ENCODE results near the gene FBP2. TPM values are rescaled to one million over a fixed set of nuclear protein-coding genes. Genes with fewer than 3 reads are reported as not detected.

The FBP2 gene
- total and polyA plus RNA-seq, 2 of the 8 experiments (the other 6 are each of a cell fraction or from before 2014, with no cell fraction given): not detected

DNA sequence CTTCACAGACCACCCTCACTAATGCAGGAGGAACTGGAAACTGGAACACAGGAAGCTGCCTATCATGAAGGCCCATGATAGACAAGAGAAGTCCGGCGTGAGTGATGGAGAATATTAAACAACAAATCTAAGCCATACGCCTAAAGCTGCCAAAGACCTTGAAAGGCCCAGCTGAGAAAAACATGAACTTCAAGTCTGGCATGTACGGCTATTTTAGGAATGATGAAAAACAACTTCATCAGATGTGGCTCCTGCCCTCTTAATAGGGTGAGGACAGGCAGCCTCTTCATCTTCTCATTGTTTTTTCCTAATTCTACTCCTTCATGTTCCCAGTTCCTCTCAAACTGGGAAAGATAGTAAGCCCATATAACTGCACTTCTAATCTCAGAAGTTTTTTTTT is 25.4 kb upstream of the FBP2 start:
- Histone ChIP-seq H2BK5ac (ENCODE audit: low read depth, low read length) (no peak overlapping the region), H4K8ac (ENCODE audit: extremely low read depth, insufficient read depth, low read length) (no peak overlapping the region), H3K56ac (replicated peaks; ENCODE audit: insufficient read length, low read depth, low read length) (no peak overlapping the region), H2BK12ac (ENCODE audit: low read depth, low read length) (no peak overlapping the region), H4K5ac (ENCODE audit: insufficient read length, low read depth, low read length) (no peak overlapping the region), H2BK120ac (replicated peaks; ENCODE audit: low read depth, low read length) (no peak overlapping the region), H3K14ac (ENCODE audit: insufficient read length) (no peak overlapping the region), H3K4me1 (replicated peaks in 1 of 4; ENCODE audit: control insufficient read depth in 3 of 4, insufficient read depth in 4 of 4, low read length in 3 of 4) (no peaks in the 10 kb centered on the region), H2BK20ac (ENCODE audit: low read length) (no peak overlapping the region), H3K9me3 (ENCODE audit: insufficient read depth in 2 of 2, low read depth in 1 of 2, low read length in 1 of 2) (no peaks in the 10 kb centered on the region), H4K91ac (replicated peaks; ENCODE audit: insufficient read length, low read length) (no peak overlapping the region), H3K36me3 (ENCODE audit: control insufficient read depth in 2 of 4, insufficient read depth in 4 of 4, low read length in 3 of 4) (no peaks in the 10 kb centered on the region), H3K18ac (ENCODE audit: extremely low read depth, low read length) (no peak overlapping the region), H3K4me3 (ENCODE audit: extremely low read depth in 1 of 4, insufficient read depth in 2 of 4, low read depth in 3 of 4, low read length in 4 of 4) (no peak overlapping the region), H3K27me3 (replicated peaks in 1 of 4; ENCODE audit: control insufficient read depth in 3 of 4, extremely low read depth in 1 of 4, insufficient read depth in 3 of 4, low read length in 3 of 4) (no peaks in the 10 kb centered on the region), H3K23me2 (ENCODE audit: low read depth, low read length) (no peaks in the 10 kb centered on the region), H3K23ac (ENCODE audit: insufficient read length) (no peak overlapping the region), H3K27ac (ENCODE audit: low read depth, low read length) (no peak overlapping the region), H3K4ac (replicated peaks; ENCODE audit: insufficient read length, low read depth, low read length) (no peak overlapping the region), H3K9ac (replicated peaks in 1 of 4; ENCODE audit: extremely low read depth in 1 of 4, low read depth in 3 of 4, low read length in 3 of 4) (no peak overlapping the region), H3K4me2 (ENCODE audit: insufficient read depth in 1 of 2, low read depth in 2 of 2, low read length in 2 of 2) (no peak overlapping the region), H3K79me2 (ENCODE audit: control insufficient read depth in 1 of 2, insufficient read depth in 2 of 2, low read length in 2 of 2) (no peaks in the 10 kb centered on the region), H2AK5ac (ENCODE audit: low read depth, low read length) (no peak overlapping the region), H4K20me1 (replicated peaks in 1 of 2; ENCODE audit: control insufficient read depth in 1 of 2, insufficient read depth in 2 of 2, low read length in 2 of 2) (no peaks in the 10 kb centered on the region), H2BK15ac (ENCODE audit: low read length) (no peak overlapping the region), H2AFZ (ENCODE audit: low read length) (no peak overlapping the region), H3K79me1 (ENCODE audit: low read depth, low read length) (no peaks in the 10 kb centered on the region)
- WGBS, 2 experiments (ENCODE audit: extremely low coverage in 1 of 2, insufficient coverage in 1 of 2, insufficient read length in 1 of 2, insufficient replicate concordance in 2 of 2, low coverage in 1 of 2, low lambda C conversion rate in 2 of 2, missing lambda C conversion rate in 1 of 2): 85% methylated on average over 4 of the region's 4 CpGs; no CpG with 5 or more reads in 1 of the 2 experiments
- FAIRE-seq (no peak), DNase-seq (ENCODE audit: low read depth in 1 of 2, low spot score in 2 of 2) (no peak)
- ChIA-PET CTCF (ENCODE audit: partially characterized antibody) (interaction anchor here (0.6 to 5.8 kb wide), 3 partner anchors 13 to 517 kb away, joined by 3 to 37 read pairs (median 4); no protein-coding TSS in a partner anchor), POLR2A (ENCODE audit: partially characterized antibody) (no interaction called here)
- TF ChIP-seq, protein P1, sequence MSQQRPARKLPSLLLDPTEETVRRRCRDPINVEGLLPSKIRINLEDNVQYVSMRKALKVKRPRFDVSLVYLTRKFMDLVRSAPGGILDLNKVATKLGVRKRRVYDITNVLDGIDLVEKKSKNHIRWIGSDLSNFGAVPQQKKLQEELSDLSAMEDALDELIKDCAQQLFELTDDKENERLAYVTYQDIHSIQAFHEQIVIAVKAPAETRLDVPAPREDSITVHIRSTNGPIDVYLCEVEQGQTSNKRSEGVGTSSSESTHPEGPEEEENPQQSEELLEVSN (IDR thresholded peaks at IDR 0.05): no peak
- TF ChIP-seq RXRA (IDR thresholded peaks at IDR 0.05; ENCODE audit: insufficient read depth, low read depth, low read length) (no peak), MAFK (IDR thresholded peaks at IDR 0.05; ENCODE audit: low read depth, low read length) (no peak), HDAC6 (IDR thresholded peaks at IDR 0.05; ENCODE audit: low read depth, low read length) (no peak), BRCA1 (IDR thresholded peaks at IDR 0.05; ENCODE audit: low read depth, low read length) (no peak), SP4 (IDR thresholded peaks at IDR 0.05; ENCODE audit: low read length) (no peak), CREB1 (IDR thresholded peaks at IDR 0.05) (no peak), SRF (IDR thresholded peaks at IDR 0.05; ENCODE audit: low read depth, low read length) (no peak), TEAD4 (IDR thresholded peaks at IDR 0.05; ENCODE audit: low read depth, low read length) (no peak), SIRT6 (IDR thresholded peaks at IDR 0.05; ENCODE audit: low read length) (no peak), HDAC2 (IDR thresholded peaks at IDR 0.05; ENCODE audit: borderline replicate concordance in 1 of 2, low read depth in 2 of 2, low read length in 2 of 2) (no peak), KDM4A (IDR thresholded peaks at IDR 0.05; ENCODE audit: low read depth, low read length, severe bottlenecking) (no peak)
- TF ChIP-seq, protein P2, sequence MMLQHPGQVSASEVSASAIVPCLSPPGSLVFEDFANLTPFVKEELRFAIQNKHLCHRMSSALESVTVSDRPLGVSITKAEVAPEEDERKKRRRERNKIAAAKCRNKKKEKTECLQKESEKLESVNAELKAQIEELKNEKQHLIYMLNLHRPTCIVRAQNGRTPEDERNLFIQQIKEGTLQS (IDR thresholded peaks at IDR 0.05; ENCODE audit: insufficient read depth, low read depth, low read length): no peak

Measured in H1 (cell line).